Measurements from ENCODE around the gene EIF4E2.

GRCh38 chr2:232539298-232540231 is 10.9 kb upstream of the EIF4E2 start, which contains the start of gene CHRNG:
- TF ChIP-seq POLR2A (IDR thresholded peaks at IDR 0.05; ENCODE audit: low read depth, low read length) (no peak), POLR2AphosphoS5 (IDR thresholded peaks at IDR 0.05; ENCODE audit: low read depth, low read length) (no peak)
